Neuronal stem cell (in vitro differentiated cells): Measurements from ENCODE around the gene SERPINA6.

Experiments
- DNase-seq: peaks from one replicate; pipeline ENCODE4 v3.0.0-alpha.2; 2013; ENCODE audit warnings: low spot score
- H2AFZ ChIP-seq: one replicate; pipeline ENCODE4 v1.6.1; 2013; ENCODE audit warnings: mild to moderate bottlenecking, low read length, inconsistent platforms
- H2AK5ac ChIP-seq: 2 replicates; pipeline ENCODE4 v1.6.1; 2013; ENCODE audit warnings: low read depth, mild to moderate bottlenecking, inconsistent platforms, low read length, moderate library complexity, mixed read lengths
- H2BK120ac ChIP-seq: 2 replicates; pipeline ENCODE4 v1.6.1; 2013; ENCODE audit warnings: low read depth, mild to moderate bottlenecking, inconsistent platforms, low read length, moderate library complexity, mixed read lengths
- H2BK12ac ChIP-seq: one replicate; pipeline ENCODE4 v1.6.1; 2013; ENCODE audit warnings: low read length, inconsistent platforms
- H2BK15ac ChIP-seq: 2 replicates; pipeline ENCODE4 v1.6.1; 2013; ENCODE audit warnings: mild to moderate bottlenecking, low read length, inconsistent platforms, mixed read lengths
- H2BK5ac ChIP-seq: one replicate; pipeline ENCODE4 v1.6.1; 2013; ENCODE audit warnings: inconsistent platforms, mild to moderate bottlenecking, low read length, moderate library complexity
- H3K14ac ChIP-seq: one replicate; pipeline ENCODE4 v1.6.1; 2013; ENCODE audit warnings: low read length, inconsistent platforms
- H3K18ac ChIP-seq: 2 replicates; pipeline ENCODE4 v1.6.1; 2013; ENCODE audit warnings: low read length, inconsistent platforms
- H3K23ac ChIP-seq: 2 replicates; pipeline ENCODE4 v1.6.1; 2013; ENCODE audit warnings: low read depth, mild to moderate bottlenecking, mixed read lengths, low read length, inconsistent platforms; ENCODE audit not compliant: poor library complexity
- H3K27ac ChIP-seq: replicated peaks from 3 replicates; pipeline ENCODE4 v1.5.1; 2013; ENCODE audit warnings: low read length, inconsistent platforms
- H3K27me3 ChIP-seq, 3 experiments: 2 replicates each; pipeline ENCODE4 v1.6.1; 2013; ENCODE audit warnings: low read length in 3 of 3, mild to moderate bottlenecking in 2 of 3, inconsistent platforms in 1 of 3, low read depth in 1 of 3, mixed read lengths in 1 of 3, moderate library complexity in 1 of 3; ENCODE audit not compliant: control insufficient read depth in 3 of 3, insufficient read depth in 3 of 3
- H3K36me3 ChIP-seq, 2 donors: replicated peaks in 1 of 2; 2 replicates each; pipeline ENCODE4 v1.6.1; 2013; ENCODE audit warnings: low read length in 2 of 2; ENCODE audit not compliant: control insufficient read depth in 2 of 2, insufficient read depth in 2 of 2
- H3K4ac ChIP-seq: 2 replicates; pipeline ENCODE4 v1.6.1; 2013; ENCODE audit warnings: inconsistent platforms, mild to moderate bottlenecking, low read length, moderate library complexity
- H3K4me1 ChIP-seq, 2 donors: 1 replicate in 1 of 2; 2 replicates in 1 of 2; pipeline ENCODE4 v1.6.1; 2013; ENCODE audit warnings: low read length in 2 of 2, low read depth in 1 of 2; ENCODE audit not compliant: control insufficient read depth in 2 of 2, insufficient read depth in 1 of 2
- H3K4me2 ChIP-seq: one replicate; pipeline ENCODE4 v1.6.1; 2013; ENCODE audit warnings: mild to moderate bottlenecking, low read length, inconsistent platforms; ENCODE audit not compliant: insufficient read depth, poor library complexity, severe bottlenecking
- H3K4me3 ChIP-seq, 2 donors: 2 replicates each; pipeline ENCODE4 v1.5.1; 2013; ENCODE audit warnings: low read length in 2 of 2, mild to moderate bottlenecking in 2 of 2, inconsistent platforms in 1 of 2, moderate library complexity in 1 of 2
- H3K79me1 ChIP-seq: one replicate; pipeline ENCODE4 v1.6.1; 2013; ENCODE audit warnings: low read depth, mild to moderate bottlenecking, inconsistent platforms, low read length, moderate library complexity
- H3K9ac ChIP-seq: one replicate; pipeline ENCODE4 v1.6.1; 2013; ENCODE audit warnings: mild to moderate bottlenecking, low read depth, low read length, inconsistent platforms; ENCODE audit not compliant: poor library complexity
- H3K9me3 ChIP-seq, 2 donors: replicated peaks in 1 of 2; 2 replicates each; pipeline versions ENCODE3 to v1.6.1; 2013; ENCODE audit warnings: low read length in 2 of 2, mild to moderate bottlenecking in 2 of 2, inconsistent platforms in 1 of 2, low read depth in 1 of 2, mixed read lengths in 1 of 2, moderate library complexity in 1 of 2; ENCODE audit not compliant: control insufficient read depth in 2 of 2, insufficient read depth in 1 of 2
- H4K8ac ChIP-seq: one replicate; pipeline ENCODE4 v1.6.1; 2013; ENCODE audit warnings: low read depth, mild to moderate bottlenecking, inconsistent platforms, low read length, moderate library complexity
- H4K91ac ChIP-seq: one replicate; pipeline ENCODE4 v1.6.1; 2013; ENCODE audit warnings: low read length, low read depth, mild to moderate bottlenecking, inconsistent platforms; ENCODE audit not compliant: poor library complexity
- WGBS, 2 donors: extraction: QIAGEN DNeasy Blood & Tissue Kit; methylation state at CpG; one replicate each; pipeline ENCODE4 v1.1.7; 2013; ENCODE audit warnings: missing lambda C conversion rate in 2 of 2, mixed read lengths in 1 of 2; ENCODE audit not compliant: insufficient read length in 2 of 2, insufficient replicate concordance in 1 of 2; ENCODE audit errors: extremely low coverage in 2 of 2; 5-methylcytosine and 5-hydroxymethylcytosine counted together

Gene SERPINA6

DNA sequence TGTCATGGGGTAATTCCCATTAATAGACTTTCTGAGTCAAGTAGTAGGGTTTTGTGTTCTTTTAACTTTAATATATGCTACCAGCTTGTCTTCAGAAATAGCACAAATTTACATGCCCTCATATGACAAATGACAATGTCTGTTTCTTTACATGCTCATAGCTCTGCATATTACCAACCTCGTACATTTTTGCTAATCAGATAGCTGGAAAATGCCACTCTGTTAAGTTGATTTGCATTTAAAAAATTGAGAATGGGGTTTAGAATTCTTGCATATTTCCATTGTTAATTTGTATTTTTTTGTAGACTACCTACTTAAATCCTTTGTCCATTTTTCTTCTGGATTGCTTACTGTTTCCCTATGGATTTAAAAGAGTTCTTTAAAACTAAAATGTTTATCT lies 34.0 kb upstream of the SERPINA6 start:
- Histone ChIP-seq H2AFZ (no peak overlapping the region), H2BK5ac (no peak overlapping the region), H4K8ac (no peak overlapping the region), H3K9ac (no peak overlapping the region), H3K18ac (no peak overlapping the region), H2BK120ac (no peak overlapping the region), H3K9me3 (no peaks in the 10 kb centered on the region), H4K91ac (no peak overlapping the region), H3K79me1 (no peaks in the 10 kb centered on the region), H3K23ac (no peak overlapping the region), H3K4me1 (no peaks in the 10 kb centered on the region), H3K4ac (no peak overlapping the region), H2BK15ac (no peak overlapping the region), H3K36me3 (no peaks in the 10 kb centered on the region), H3K27me3 (no peaks in the 10 kb centered on the region), H3K4me3 (no peak overlapping the region), H3K4me2 (no peak overlapping the region), H2BK12ac (no peak overlapping the region), H2AK5ac (no peak overlapping the region), H3K27ac (no peak overlapping the region), H3K14ac (no peak overlapping the region)
- WGBS, 2 donors, result no CpG with 5 or more reads among the region's 1 CpG
- no peak for DNase-seq

DNA sequence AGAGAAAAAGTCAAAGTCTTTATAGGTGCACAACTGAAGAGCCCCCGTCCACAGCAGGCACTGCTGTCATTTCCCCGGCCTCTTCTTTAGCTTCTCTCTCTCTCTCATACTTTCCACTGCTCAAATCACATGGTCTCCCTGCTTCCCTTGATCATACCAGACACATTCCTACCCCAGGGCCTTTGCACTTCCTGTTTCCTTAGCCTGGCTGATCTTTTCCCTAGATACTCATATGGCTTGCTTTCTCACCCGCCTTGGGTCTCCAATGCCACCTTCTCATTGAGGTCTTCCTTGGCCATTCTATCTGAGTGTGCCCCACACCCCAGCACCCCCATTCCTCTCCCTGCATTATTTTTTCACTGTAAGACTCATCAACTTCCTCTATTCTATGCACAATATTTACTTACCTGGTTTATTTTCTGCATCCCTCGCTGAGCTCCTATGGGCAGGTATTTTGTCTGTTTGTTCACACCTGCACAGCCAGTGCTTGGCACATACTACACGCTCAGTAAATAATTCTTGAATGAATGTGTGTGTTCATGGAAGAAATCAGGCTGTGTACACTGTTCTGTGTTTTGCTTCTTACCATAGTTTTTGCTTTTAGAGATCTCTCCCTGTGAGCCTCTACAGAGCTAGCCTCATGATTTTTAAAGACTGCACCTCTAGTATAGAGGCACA lies 33.4 kb upstream of the SERPINA6 start:
- H4K8ac ChIP-seq, result no peak overlapping the region
- no peaks in the 10 kb centered on the region for H3K9me3 ChIP-seq
- no peak overlapping the region for H2AK5ac ChIP-seq
- no peak overlapping the region for H3K27ac ChIP-seq
- no peak overlapping the region for H4K91ac ChIP-seq
- peak overlapping the region; percentile 62 for H2BK120ac ChIP-seq
- no peaks in the 10 kb centered on the region for H3K4me1 ChIP-seq
- peak overlapping the region in 1 of 2 donors; percentile 36 for H3K4me3 ChIP-seq
- no peak overlapping the region for H2AFZ ChIP-seq
- H3K14ac ChIP-seq, result no peak overlapping the region
- H3K4ac ChIP-seq, result no peak overlapping the region
- H3K27me3 ChIP-seq, result no peaks in the 10 kb centered on the region
- no CpG with 5 or more reads among the region's 5 CpGs for WGBS, 2 donors
- no peak overlapping the region for H3K9ac ChIP-seq
- no peak overlapping the region for H2BK5ac ChIP-seq
- no peak overlapping the region for H3K4me2 ChIP-seq
- H3K23ac ChIP-seq, result no peak overlapping the region
- no peak overlapping the region for H3K18ac ChIP-seq
- H2BK15ac ChIP-seq, result no peak overlapping the region
- H2BK12ac ChIP-seq, result no peak overlapping the region
- DNase-seq, result no peak
- no peaks in the 10 kb centered on the region for H3K79me1 ChIP-seq
- H3K36me3 ChIP-seq, result no peaks in the 10 kb centered on the region

DNA sequence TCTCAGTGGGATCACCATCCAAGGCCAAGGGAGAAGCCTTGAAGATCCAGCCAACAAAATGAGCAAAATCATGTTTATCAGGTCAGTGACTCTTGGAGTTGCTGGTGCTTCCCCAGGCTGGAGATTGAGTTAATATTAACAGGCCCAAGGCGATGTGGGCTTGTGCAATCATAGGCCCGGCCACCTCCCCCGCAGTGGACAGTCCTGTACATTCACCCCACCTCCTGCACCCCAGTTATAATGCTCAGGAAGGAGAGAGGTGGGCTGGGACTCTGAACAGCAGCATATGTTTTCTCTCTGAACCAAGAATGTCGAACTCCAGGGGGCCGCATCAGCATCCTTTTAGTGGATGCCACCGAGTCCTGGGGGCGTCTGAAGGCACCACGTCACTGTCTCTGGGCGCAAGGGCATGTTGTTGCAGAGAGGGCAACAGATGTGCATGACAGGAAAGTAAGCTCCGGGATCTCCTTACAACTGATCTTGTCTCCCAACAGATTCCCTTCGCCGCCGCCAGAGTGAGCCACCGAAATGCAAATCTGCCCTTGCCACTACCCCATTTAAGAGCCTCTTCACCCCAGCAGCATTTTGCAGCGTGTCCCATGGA lies 32.2 kb upstream of the SERPINA6 start:
- no peak overlapping the region for H3K27ac ChIP-seq
- H2BK5ac ChIP-seq, result no peak overlapping the region
- DNase-seq, result peak; percentile 27
- no peaks in the 10 kb centered on the region for H3K79me1 ChIP-seq
- no peak overlapping the region for H2AFZ ChIP-seq
- no peak overlapping the region for H3K4me2 ChIP-seq
- H2BK15ac ChIP-seq, result no peak overlapping the region
- H3K4ac ChIP-seq, result no peak overlapping the region
- no peaks in the 10 kb centered on the region for H3K4me1 ChIP-seq
- H3K23ac ChIP-seq, result no peak overlapping the region
- no peak overlapping the region for H2AK5ac ChIP-seq
- WGBS, 2 donors, result no CpG with 5 or more reads among the region's 15 CpGs
- no peak overlapping the region for H4K8ac ChIP-seq
- peak overlapping the region; percentile 24 for H2BK120ac ChIP-seq
- no peak overlapping the region for H3K9ac ChIP-seq
- H3K9me3 ChIP-seq, result no peaks in the 10 kb centered on the region
- no peak overlapping the region for H4K91ac ChIP-seq
- no peaks in the 10 kb centered on the region for H3K27me3 ChIP-seq
- H2BK12ac ChIP-seq, result no peak overlapping the region
- no peak overlapping the region for H3K14ac ChIP-seq
- H3K18ac ChIP-seq, result peak overlapping the region; percentile 61
- H3K4me3 ChIP-seq, result no peak overlapping the region
- H3K36me3 ChIP-seq, result no peaks in the 10 kb centered on the region

DNA sequence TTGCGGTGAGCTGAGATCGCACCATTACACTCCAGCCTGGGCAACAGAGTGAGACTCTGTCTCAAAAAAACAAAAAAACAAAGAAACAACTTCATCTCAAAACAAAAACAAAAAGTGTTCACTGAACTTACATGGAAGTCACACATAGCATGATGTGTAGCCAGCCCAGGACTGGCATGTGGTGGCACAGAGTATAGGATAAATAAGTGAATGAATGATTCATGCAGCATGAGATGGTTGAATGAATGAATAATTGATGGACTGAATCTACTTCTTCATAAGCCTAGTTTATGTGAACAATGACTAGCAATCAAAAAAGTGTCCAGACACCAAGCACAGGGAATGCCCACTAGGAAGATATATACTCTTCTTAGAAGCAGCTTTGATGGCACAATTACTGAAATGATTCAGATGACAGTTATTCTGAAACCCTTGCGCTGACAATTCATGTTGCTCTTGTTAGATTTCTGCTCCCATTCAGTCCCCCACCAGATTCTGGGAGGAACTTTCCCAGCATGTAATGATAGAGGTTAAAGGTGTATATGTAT lies 31.6 kb upstream of the SERPINA6 start:
- no peaks in the 10 kb centered on the region for H3K79me1 ChIP-seq
- no peak overlapping the region for H2BK5ac ChIP-seq
- H3K9ac ChIP-seq, result no peak overlapping the region
- H3K23ac ChIP-seq, result no peak overlapping the region
- H2BK15ac ChIP-seq, result no peak overlapping the region
- H2BK120ac ChIP-seq, result no peak overlapping the region
- no peak overlapping the region for H4K8ac ChIP-seq
- H3K14ac ChIP-seq, result no peak overlapping the region
- no peak overlapping the region for H3K4me2 ChIP-seq
- no peak overlapping the region for H4K91ac ChIP-seq
- H2AK5ac ChIP-seq, result no peak overlapping the region
- H3K4ac ChIP-seq, result no peak overlapping the region
- peaks cover 0 to 3% (median 0%) of the 10 kb centered on the region in 3 experiments for H3K27me3 ChIP-seq
- H3K27ac ChIP-seq, result no peak overlapping the region
- no peak overlapping the region for H2BK12ac ChIP-seq
- no peak for DNase-seq
- no peaks in the 10 kb centered on the region for H3K4me1 ChIP-seq
- H3K9me3 ChIP-seq, result no peaks in the 10 kb centered on the region
- H3K36me3 ChIP-seq, result no peaks in the 10 kb centered on the region
- no peak overlapping the region for H3K18ac ChIP-seq
- H3K4me3 ChIP-seq, result no peak overlapping the region
- WGBS, 2 donors, result no CpG with 5 or more reads among the region's 3 CpGs
- no peak overlapping the region for H2AFZ ChIP-seq
